ENCODE data around the gene ARL6IP4.

DNA sequence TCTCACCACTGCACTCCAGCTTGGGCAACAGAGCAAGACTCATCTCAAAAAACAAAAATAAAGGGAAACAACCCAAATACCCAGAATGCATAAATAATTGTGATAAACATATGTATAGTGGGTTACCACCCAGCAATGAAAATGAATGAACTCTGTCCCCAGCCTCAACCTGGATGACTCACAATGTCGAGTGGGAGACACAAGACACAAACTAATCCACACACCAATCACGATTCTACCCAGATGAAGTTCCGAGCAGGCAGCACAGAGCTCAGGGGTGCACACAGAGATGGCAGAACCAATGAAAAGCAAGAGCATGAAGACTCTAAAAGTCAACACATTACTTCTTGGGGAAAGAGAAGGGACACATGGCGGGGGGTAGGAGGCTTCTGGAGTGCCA is 41.4 kb upstream of the ARL6IP4 start:
- no peak for TF ChIP-seq CBX5 (IDR thresholded peaks at IDR 0.05; ENCODE audit: low read depth)
- TF ChIP-seq SIN3A (IDR thresholded peaks at IDR 0.05; ENCODE audit: low read depth, low read length) = no peak
- no peak for TF ChIP-seq TCF12 (IDR thresholded peaks at IDR 0.05; ENCODE audit: low read depth, low read length)
- TF ChIP-seq, protein P1, sequence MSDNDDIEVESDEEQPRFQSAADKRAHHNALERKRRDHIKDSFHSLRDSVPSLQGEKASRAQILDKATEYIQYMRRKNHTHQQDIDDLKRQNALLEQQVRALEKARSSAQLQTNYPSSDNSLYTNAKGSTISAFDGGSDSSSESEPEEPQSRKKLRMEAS (IDR thresholded peaks at IDR 0.05; ENCODE audit: low read depth, low read length) = no peak
- no peak for TF ChIP-seq STAT3 (IDR thresholded peaks at IDR 0.05; ENCODE audit: low read depth, low read length)
- TF ChIP-seq, protein P2, sequence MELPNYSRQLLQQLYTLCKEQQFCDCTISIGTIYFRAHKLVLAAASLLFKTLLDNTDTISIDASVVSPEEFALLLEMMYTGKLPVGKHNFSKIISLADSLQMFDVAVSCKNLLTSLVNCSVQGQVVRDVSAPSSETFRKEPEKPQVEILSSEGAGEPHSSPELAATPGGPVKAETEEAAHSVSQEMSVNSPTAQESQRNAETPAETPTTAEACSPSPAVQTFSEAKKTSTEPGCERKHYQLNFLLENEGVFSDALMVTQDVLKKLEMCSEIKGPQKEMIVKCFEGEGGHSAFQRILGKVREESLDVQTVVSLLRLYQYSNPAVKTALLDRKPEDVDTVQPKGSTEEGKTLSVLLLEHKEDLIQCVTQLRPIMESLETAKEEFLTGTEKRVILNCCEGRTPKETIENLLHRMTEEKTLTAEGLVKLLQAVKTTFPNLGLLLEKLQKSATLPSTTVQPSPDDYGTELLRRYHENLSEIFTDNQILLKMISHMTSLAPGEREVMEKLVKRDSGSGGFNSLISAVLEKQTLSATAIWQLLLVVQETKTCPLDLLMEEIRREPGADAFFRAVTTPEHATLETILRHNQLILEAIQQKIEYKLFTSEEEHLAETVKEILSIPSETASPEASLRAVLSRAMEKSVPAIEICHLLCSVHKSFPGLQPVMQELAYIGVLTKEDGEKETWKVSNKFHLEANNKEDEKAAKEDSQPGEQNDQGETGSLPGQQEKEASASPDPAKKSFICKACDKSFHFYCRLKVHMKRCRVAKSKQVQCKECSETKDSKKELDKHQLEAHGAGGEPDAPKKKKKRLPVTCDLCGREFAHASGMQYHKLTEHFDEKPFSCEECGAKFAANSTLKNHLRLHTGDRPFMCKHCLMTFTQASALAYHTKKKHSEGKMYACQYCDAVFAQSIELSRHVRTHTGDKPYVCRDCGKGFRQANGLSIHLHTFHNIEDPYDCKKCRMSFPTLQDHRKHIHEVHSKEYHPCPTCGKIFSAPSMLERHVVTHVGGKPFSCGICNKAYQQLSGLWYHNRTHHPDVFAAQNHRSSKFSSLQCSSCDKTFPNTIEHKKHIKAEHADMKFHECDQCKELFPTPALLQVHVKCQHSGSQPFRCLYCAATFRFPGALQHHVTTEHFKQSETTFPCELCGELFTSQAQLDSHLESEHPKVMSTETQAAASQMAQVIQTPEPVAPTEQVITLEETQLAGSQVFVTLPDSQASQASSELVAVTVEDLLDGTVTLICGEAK (IDR thresholded peaks at IDR 0.05; ENCODE audit: borderline replicate concordance) = no peak
- TF ChIP-seq NFIC (IDR thresholded peaks at IDR 0.05; ENCODE audit: low read depth, low read length) = no peak
- TF ChIP-seq EZH2 (IDR thresholded peaks at IDR 0.05; ENCODE audit: borderline replicate concordance, control insufficient read depth, low read depth, low read length) = no peak
- TF ChIP-seq FOXK2 (IDR thresholded peaks at IDR 0.05) = no peak
- TF ChIP-seq ZNF24 (IDR thresholded peaks at IDR 0.05) = no peak
- no peak for TF ChIP-seq ZNF274 (IDR thresholded peaks at IDR 0.05; ENCODE audit: insufficient read depth, insufficient read length)

Measured in GM12878 (cell line).